Measurements from ENCODE around the gene HDAC3.

HDAC3 gene

DNA sequence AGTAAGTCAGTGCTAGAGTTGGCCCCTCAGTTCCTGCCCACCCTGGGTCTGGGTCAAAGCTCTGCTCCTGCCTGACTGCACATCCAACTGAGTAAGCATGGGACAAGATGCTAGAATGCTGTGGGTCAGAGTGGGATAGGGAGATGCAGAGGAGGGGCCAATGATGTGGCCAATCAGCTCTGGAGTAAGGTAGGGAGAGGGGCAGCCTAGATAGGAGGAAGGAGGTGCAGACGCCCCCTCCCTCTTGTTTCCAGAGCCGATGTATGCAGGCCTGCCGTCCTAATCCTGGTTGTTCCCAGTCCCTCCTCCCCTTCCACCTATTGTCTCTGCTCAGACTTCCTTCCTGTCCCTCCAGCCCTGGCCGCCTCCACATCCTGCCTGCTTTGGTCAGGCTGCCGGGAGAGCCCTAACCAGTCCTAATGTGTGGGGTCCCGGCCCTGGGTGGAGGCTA is 44.1 kb upstream of the HDAC3 start:
- no peak for DNase-seq (ENCODE audit: low spot score)
- TF ChIP-seq, protein P1, sequence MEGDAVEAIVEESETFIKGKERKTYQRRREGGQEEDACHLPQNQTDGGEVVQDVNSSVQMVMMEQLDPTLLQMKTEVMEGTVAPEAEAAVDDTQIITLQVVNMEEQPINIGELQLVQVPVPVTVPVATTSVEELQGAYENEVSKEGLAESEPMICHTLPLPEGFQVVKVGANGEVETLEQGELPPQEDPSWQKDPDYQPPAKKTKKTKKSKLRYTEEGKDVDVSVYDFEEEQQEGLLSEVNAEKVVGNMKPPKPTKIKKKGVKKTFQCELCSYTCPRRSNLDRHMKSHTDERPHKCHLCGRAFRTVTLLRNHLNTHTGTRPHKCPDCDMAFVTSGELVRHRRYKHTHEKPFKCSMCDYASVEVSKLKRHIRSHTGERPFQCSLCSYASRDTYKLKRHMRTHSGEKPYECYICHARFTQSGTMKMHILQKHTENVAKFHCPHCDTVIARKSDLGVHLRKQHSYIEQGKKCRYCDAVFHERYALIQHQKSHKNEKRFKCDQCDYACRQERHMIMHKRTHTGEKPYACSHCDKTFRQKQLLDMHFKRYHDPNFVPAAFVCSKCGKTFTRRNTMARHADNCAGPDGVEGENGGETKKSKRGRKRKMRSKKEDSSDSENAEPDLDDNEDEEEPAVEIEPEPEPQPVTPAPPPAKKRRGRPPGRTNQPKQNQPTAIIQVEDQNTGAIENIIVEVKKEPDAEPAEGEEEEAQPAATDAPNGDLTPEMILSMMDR (IDR thresholded peaks at IDR 0.05; ENCODE audit: extremely low read depth, insufficient read depth, missing control alignments): no peak
- in situ Hi-C loops (cut with MboI; ENCODE audit: low pct_unique_long_range_greater_than_20kb, low sequenced_read_pairs, unreplicated experiment): loop anchor here (25.0 kb wide), 1 partner anchor 282 kb away; the partner anchor contains the start of genes PCDH12 and RNF14

DNA sequence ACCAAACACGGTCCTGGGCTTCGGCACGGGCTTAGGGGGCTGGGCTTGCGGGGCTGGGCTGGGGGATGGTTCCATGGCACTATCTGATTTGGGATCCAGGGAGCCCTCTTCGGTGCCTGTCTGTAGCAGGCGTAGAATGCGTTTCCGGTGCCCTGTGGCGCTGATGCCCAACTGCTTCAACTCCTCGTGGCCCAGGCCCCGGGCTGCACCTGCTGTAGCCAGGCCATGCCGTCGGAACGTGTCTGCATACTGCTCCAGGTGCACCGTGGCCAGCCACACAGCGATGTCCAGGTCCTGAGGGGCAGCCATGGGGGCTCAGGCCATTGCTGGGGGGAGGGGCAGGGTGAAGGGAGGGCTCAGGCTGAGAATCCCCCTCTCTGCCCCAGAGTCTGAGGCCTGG is 43.5 kb upstream of the HDAC3 start:
- in situ Hi-C loops (cut with MboI; ENCODE audit: low pct_unique_long_range_greater_than_20kb, low sequenced_read_pairs, unreplicated experiment): loop anchor here (25.0 kb wide), 1 partner anchor 282 kb away; the partner anchor contains the start of genes PCDH12 and RNF14
- TF ChIP-seq, protein P1 (IDR thresholded peaks at IDR 0.05; ENCODE audit: extremely low read depth, insufficient read depth, missing control alignments): no peak
- no peak for DNase-seq (ENCODE audit: low spot score)

DNA sequence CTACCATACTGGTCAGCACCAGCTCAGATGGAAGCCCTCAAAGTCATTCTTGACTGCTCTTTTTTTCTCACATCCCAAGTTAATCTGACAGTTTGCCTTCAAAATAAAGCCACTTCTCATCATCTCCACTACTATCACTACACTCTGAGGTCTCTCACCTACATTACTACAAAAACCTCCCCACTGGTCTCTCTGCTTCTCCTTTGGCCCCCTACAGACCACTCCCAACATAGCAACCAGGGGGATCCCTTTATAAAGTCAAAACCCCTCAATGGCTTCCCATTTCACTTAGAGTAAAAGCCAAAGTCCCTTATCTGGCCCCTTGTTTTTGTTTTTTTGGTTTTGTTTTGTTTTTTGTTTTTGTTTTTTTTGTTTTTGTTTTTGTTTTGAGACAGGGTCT is 40.8 kb upstream of the HDAC3 start:
- TF ChIP-seq, protein P1 (IDR thresholded peaks at IDR 0.05; ENCODE audit: extremely low read depth, insufficient read depth, missing control alignments): peak; percentile 8
- in situ Hi-C loops (cut with MboI; ENCODE audit: low pct_unique_long_range_greater_than_20kb, low sequenced_read_pairs, unreplicated experiment): loop anchor here (10.0 to 25.0 kb wide), 2 partner anchors 285 to 457 kb away; partner anchors contain the start of genes PCDH12 and RNF14
- DNase-seq (ENCODE audit: low spot score): no peak

DNA sequence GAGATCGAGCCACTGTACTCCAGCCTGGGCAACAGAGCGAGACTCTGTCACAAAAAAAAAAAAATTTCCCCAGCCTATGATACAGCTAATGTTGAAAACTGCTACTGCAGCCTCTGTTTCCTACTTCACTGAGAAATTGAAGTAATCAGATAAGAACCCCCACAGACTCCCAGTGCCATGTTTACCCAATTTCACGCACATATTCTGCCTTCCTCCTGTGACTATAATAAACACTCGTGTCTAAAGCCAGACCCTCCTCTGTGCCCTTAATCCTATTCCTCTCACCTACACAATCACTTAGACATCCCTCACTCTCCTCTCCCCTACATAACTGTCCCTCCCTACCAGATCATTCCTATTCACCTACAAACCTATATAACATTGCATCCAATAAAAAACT is 39.0 kb upstream of the HDAC3 start:
- no peak for DNase-seq (ENCODE audit: low spot score)
- in situ Hi-C loops (cut with MboI; ENCODE audit: low pct_unique_long_range_greater_than_20kb, low sequenced_read_pairs, unreplicated experiment): loop anchor here (10.0 to 25.0 kb wide), 2 partner anchors 287 to 459 kb away; partner anchors contain the start of genes PCDH12 and RNF14
- TF ChIP-seq, protein P1 (IDR thresholded peaks at IDR 0.05; ENCODE audit: extremely low read depth, insufficient read depth, missing control alignments): no peak

DNA sequence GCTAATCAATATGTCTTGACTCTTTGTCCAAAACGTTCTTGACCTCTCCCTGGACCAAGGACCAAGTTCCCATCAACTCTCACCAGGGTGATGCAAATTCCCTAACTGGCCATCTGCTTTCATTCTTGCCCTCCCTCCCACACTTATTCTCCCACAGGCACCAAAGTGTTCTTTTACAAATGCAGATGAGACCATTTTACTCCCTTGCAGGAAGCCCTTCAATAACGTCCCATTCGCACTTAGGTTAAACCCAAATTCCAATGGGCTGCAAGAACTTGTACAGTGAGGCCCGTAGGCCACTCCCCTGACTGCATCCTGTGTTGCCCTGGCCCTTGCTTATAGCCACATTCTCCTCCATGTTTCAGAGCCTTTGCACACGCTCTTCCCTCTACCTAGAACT is 38.1 kb upstream of the HDAC3 start:
- in situ Hi-C loops (cut with MboI; ENCODE audit: low pct_unique_long_range_greater_than_20kb, low sequenced_read_pairs, unreplicated experiment): loop anchor here (10.0 to 25.0 kb wide), 2 partner anchors 288 to 460 kb away; partner anchors contain the start of genes PCDH12 and RNF14
- DNase-seq (ENCODE audit: low spot score): no peak
- TF ChIP-seq, protein P1 (IDR thresholded peaks at IDR 0.05; ENCODE audit: extremely low read depth, insufficient read depth, missing control alignments): no peak

DNA sequence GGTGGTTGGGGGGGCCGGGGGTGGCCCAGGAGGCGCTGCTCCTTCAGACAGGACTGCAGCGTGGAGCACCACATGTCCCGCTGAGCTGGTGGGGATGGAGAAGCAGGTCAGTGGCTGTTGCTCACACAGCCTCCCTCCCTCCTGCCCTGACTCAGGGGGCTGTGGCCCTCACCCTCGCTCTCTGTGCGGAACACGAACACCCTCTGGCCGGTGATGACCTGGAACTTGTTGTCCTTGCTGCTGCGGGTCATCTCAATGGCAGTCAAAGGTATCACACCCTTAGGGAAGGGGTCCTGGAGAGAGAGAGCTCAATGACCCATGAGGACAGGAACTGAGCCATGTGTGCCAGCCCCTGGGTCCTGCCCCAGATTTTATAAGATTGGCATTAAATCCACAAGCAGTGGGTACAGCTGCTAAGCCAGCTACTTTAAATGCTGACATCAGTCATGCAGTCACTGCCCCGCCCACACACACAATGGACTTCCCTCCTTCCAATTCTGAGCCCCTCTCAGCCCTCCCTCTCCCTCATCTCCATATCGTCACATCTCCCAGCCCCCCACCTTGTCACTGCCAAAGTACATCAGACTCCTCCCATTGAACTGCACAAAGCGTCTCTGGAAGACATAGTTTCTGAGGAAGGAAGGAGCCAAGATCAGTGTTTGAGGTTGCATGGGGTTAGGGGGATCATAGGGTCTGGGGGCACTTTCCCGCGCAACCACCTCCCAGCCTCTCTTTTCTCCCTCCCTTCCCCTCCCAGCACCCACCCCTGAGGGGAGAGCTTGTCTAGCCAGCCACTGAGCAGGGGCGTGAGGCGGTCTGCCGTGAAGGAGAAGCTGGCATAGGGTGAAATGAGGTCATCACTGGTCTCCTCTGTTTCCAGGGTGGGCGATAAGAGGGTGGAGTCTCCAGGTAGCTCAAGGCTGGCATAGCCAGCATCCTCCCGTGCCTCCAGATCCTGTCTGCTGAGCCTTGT is 36.5 kb upstream of the HDAC3 start:
- DNase-seq (ENCODE audit: low spot score): no peak
- in situ Hi-C loops (cut with MboI; ENCODE audit: low pct_unique_long_range_greater_than_20kb, low sequenced_read_pairs, unreplicated experiment): loop anchor here (10.0 kb wide), 1 partner anchor 462 kb away; no protein-coding TSS in a partner anchor
- TF ChIP-seq, protein P1 (IDR thresholded peaks at IDR 0.05; ENCODE audit: extremely low read depth, insufficient read depth, missing control alignments): no peak

Data from GM13977 (cell line).